Muscle of leg (tissue), 11 donors: Measurements from ENCODE around the gene PLD3. TPM values are rescaled to one million over a fixed set of nuclear protein-coding genes. Genes with fewer than 3 reads are reported as not detected.
"Not testable (repeated sequence)": the region's sequence is repeated elsewhere in the genome, so short reads cannot be mapped to it uniquely, and the experiment has no call there.

ENCODE experiments used
- DNase-seq: peaks from one replicate; pipeline ENCODE4 v3.0.0; 2013
- H3K27ac ChIP-seq: one replicate; pipeline ENCODE4 v1.5.1; 2013; ENCODE audit warnings: mild to moderate bottlenecking, low read length, control low read depth
- H3K27me3 ChIP-seq: one replicate; pipeline ENCODE4 v1.6.1; 2013; ENCODE audit warnings: low read length; ENCODE audit not compliant: control insufficient read depth, insufficient read depth
- H3K36me3 ChIP-seq: one replicate; pipeline ENCODE4 v1.6.1; 2013; ENCODE audit warnings: low read length; ENCODE audit not compliant: control insufficient read depth, insufficient read depth
- H3K4me1 ChIP-seq: one replicate; pipeline ENCODE4 v1.6.1; 2013; ENCODE audit warnings: low read length; ENCODE audit not compliant: control insufficient read depth, insufficient read depth
- H3K4me3 ChIP-seq: one replicate; pipeline ENCODE4 v1.5.1; 2013; ENCODE audit warnings: low read length, control low read depth
- H3K9me3 ChIP-seq: replicated peaks from 2 replicates; pipeline ENCODE4 v1.6.1; 2013; ENCODE audit warnings: low read depth, low read length; ENCODE audit not compliant: control insufficient read depth
- WGBS: methylation state at CpG from one replicate; pipeline ENCODE4 v1.1.5; 2013; ENCODE audit warnings: missing lambda C conversion rate; ENCODE audit not compliant: insufficient coverage; 5-methylcytosine and 5-hydroxymethylcytosine counted together
- polyA plus RNA-seq, 8 donors: library from polyadenylated mRNA; unstranded; fragments of 120-200 nt; gene quantifications; one replicate each; pipeline versions ENCODE4 v1.2.1 to v1.2.3, GENCODE V29; 2013; ENCODE audit warnings: inconsistent platforms in 1 of 8, low replicate concordance in 1 of 8; ENCODE audit not compliant: insufficient read length in 8 of 8, insufficient read depth in 1 of 8
- total RNA-seq: library from RNA; stranded (reverse); fragments of 120-200 nt; gene quantifications from one replicate; pipeline ENCODE4 v1.2.4, GENCODE V29; 2013

Gene PLD3
- total and polyA plus RNA-seq, 9 donors, result 193 to 271 (median 263) TPM

DNA sequence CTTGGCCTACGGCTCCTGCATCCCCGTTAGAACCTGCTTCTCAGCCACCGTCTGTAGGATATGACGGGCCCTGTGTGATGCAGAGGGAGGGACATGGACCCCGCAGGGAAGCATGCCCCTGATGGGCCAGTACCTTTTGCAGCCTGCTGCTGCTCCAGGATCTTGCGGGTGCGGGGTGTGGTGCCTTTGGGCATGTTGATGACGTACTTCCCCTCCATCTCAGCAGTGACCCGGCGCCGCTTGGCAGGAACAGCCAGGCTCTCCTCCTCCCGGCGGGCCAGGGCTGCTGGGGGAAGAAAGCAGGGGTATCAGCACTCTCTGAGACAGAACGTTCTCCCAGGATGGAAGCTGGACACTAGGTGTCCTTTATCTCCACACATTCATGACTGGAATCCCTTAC, 22.3 kb upstream of the PLD3 start:
- H3K4me3 ChIP-seq, result no peak overlapping the region
- no peak overlapping the region for H3K27ac ChIP-seq
- no peaks in the 10 kb centered on the region for H3K4me1 ChIP-seq
- no peak for DNase-seq
- no peaks in the 10 kb centered on the region for H3K9me3 ChIP-seq
- H3K36me3 ChIP-seq, result peaks cover 84% of the 10 kb centered on the region
- H3K27me3 ChIP-seq, result no peaks in the 10 kb centered on the region
- 87% methylated on average over 10 of the region's 14 CpGs for WGBS

DNA sequence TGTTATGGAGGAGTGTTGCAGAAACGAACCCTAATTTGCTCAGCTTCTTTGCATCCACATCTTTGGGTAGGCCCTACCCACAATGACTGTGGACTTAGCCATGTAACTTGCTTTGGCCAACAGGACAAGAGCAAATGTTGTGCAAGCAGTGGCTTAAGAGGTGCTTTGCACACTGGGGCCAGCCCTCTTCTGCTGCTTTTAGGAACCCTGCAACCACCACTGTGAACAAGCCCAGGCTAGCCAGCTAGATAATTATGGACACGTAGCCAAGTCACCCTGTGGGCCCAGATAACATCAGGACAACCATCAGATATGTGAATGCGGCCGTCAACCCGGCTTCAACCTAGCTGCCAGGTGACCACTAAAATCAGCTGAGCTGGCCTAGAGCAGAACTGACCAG, 17.4 kb upstream of the PLD3 start:
- H3K4me1 ChIP-seq, result no peaks in the 10 kb centered on the region
- DNase-seq, result no peak
- H3K27me3 ChIP-seq, result no peaks in the 10 kb centered on the region
- H3K9me3 ChIP-seq, result no peaks in the 10 kb centered on the region
- H3K27ac ChIP-seq, result no peak overlapping the region
- peaks cover 82% of the 10 kb centered on the region for H3K36me3 ChIP-seq
- no peak overlapping the region for H3K4me3 ChIP-seq
- whole genome bisulfite sequencing, result 98% methylated on average over 5 of the region's 5 CpGs

DNA sequence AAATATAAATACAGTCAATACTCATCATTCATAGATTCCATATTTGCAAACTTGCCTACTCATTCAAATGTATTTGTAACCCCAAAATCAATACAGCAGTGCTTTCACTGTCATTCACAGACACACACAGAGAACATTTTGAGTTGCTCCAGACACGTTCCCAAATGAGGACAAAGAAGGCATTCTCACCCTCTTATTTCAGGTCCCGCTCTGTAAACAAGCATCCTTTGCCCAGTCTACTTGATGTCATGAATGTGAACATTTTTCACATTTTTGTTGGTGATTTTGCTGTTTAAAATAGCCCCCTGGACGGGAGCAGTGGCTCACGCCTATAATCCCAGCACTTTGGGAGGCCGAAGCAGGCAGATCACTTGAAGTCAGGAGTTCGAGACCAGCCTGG, 15.8 kb upstream of the PLD3 start:
- 92% methylated on average over 2 of the region's 6 CpGs for WGBS
- no peaks in the 10 kb centered on the region for H3K27me3 ChIP-seq
- no peaks in the 10 kb centered on the region for H3K9me3 ChIP-seq
- peaks cover 74% of the 10 kb centered on the region for H3K36me3 ChIP-seq
- no peak overlapping the region for H3K27ac ChIP-seq
- DNase-seq, result no peak
- no peaks in the 10 kb centered on the region for H3K4me1 ChIP-seq
- no peak overlapping the region for H3K4me3 ChIP-seq

DNA sequence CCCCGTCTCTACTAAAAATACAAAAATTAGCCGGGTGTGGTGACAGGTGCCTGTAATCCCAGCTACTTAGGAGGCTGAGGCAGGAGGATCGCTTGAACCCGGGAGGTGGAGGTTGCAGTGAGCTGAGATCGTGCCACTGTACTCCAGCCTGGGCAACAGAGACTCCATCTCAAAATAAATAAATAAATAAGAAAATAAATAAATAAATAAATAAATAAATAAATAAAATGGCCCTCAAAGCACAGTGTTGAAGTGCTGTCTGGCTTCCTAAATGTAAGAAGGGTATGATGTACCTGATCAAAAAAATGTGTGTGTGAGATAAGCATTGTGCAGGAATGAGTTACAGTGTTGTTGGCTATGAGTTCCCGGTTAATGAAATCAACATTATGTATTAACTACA, 15.4 kb upstream of the PLD3 start:
- not testable (repeated sequence) for H3K4me3 ChIP-seq, H3K9me3 ChIP-seq, H3K27ac ChIP-seq, H3K27me3 ChIP-seq, DNase-seq, H3K4me1 ChIP-seq
- H3K36me3 ChIP-seq, result peaks cover 72% of the 10 kb centered on the region
- no CpG with 5 or more reads among the region's 6 CpGs for WGBS

DNA sequence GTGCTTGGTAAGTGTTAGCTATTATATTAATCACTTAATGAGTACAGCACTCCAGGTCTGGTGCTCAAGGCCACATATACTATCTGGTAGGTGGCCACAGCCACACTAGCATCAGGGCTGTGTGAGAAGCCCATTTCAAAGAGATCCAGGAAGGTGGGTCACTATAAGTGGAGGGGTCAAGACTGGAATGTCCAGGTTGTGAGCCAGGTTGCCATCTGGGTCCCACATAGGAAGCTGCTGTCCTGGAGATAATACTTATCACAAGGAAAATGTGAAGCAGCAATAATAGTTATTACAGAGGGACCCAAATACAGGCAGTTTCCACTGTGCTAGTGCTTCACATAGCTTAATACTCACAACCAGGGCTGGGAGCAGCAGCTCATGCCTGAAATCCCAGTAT, 13.4 kb upstream of the PLD3 start:
- Histone ChIP-seq H3K4me3 (no peak overlapping the region), H3K27ac (no peak overlapping the region), H3K4me1 (no peaks in the 10 kb centered on the region), H3K9me3 (no peaks in the 10 kb centered on the region), H3K36me3 (peaks cover 60% of the 10 kb centered on the region), H3K27me3 (no peaks in the 10 kb centered on the region)
- no peak for DNase-seq

DNA sequence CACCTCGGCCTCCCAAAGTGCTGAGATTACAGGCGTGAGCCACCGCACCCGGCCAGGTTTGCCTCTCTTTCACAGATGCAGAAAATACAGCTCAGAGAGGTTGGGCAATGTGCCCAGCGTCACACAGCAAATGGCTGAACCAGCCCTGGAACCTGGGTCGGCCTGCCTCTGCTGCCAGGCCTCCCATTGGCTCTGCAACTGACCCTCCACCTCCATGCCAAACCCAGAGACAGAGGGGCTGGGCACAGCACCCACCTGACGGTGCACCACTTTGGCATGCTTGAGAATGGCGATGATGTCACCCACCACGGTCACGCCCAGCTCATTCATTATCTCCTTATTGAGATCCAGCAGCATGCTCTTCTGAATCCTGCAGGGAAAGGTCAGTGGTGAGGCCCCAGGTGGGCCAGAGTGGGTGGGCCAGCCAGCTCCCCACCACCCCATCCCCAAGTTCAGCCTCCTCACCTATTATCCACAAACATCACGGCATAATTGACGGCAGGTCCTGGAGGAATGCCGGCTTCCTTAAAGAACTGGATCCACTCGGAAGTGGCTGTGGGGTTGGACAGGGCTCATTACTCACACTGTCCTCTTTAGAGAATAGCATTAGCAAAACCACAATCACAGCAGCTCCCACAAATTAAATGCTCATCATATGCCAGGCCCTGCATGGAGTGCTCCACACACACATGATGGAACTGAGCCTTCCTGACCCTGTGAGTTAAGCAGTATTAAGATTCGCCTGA, 12.5 kb upstream of the PLD3 start:
- no peak for DNase-seq
- Histone ChIP-seq H3K36me3 (peaks cover 53% of the 10 kb centered on the region), H3K27ac (no peak overlapping the region), H3K4me1 (peaks cover 4% of the 10 kb centered on the region), H3K4me3 (no peak overlapping the region), H3K9me3 (no peaks in the 10 kb centered on the region), H3K27me3 (no peaks in the 10 kb centered on the region)
- 87% methylated on average over 11 of the region's 15 CpGs for WGBS

DNA sequence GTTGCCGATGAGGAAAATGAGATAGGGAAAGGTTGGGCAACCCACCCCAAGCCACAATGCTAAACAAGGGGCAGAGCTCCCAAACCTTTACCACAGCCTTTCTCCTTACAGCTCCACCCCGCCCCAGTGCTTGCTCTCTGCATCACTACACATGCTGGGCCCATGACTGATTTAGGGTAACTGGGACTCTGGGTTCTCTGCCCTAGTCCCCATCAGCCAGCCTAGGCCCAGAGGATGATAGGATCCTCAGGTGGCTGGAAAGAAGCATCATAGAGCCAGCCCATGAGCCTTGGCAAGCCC, 11.9 kb upstream of the PLD3 start:
- no peaks in the 10 kb centered on the region for H3K9me3 ChIP-seq
- peaks cover 50% of the 10 kb centered on the region for H3K36me3 ChIP-seq
- 80% methylated on average over 1 of the region's 2 CpGs for WGBS
- no peaks in the 10 kb centered on the region for H3K27me3 ChIP-seq
- H3K4me1 ChIP-seq, result peaks cover 4% of the 10 kb centered on the region
- H3K4me3 ChIP-seq, result no peak overlapping the region
- no peak overlapping the region for H3K27ac ChIP-seq
- no peak for DNase-seq

DNA sequence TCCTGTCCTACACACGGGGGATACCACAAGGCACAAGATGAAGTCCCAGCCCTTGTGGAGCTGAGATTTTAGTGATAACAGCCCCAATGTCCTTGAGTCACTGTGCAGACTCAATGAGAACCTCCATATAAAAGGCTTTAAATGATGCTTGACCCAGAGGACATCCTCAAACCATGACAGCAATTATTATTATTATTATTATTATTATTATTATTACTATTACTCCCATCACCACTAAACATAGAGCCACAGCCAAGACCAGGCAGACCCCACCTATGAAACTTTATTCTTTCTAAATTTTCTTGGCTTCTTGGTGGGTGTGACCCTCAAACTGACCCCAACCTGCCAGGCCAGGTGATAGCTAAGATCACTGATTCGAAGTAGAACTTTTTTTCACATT, 11.4 kb upstream of the PLD3 start:
- no peaks in the 10 kb centered on the region for H3K27me3 ChIP-seq
- WGBS, result 100% methylated on average over 1 of the region's 2 CpGs
- H3K27ac ChIP-seq, result no peak overlapping the region
- no peak overlapping the region for H3K4me3 ChIP-seq
- no peak for DNase-seq
- H3K36me3 ChIP-seq, result peaks cover 44% of the 10 kb centered on the region
- peaks cover 9% of the 10 kb centered on the region for H3K4me1 ChIP-seq
- H3K9me3 ChIP-seq, result no peaks in the 10 kb centered on the region

DNA sequence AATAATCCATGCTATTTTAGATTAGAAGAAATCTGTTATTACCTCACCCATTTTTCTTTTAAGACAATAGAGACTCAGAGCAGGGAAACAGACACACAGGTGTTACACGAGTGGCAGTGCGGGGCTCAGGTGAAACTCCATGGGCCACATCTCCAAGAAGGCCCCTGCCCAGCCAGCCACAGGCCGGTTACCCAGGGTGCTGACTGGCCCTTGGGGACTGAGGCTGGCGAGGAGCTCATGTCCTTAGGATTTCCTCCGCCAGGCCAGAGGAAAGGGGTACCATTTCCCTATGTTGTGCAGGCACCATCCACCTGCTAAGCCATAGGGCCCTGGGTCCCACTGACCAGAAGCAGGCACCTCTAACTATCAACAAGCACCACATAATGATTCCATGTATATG, 10.9 kb upstream of the PLD3 start:
- H3K9me3 ChIP-seq, result no peaks in the 10 kb centered on the region
- peaks cover 14% of the 10 kb centered on the region for H3K4me1 ChIP-seq
- H3K27ac ChIP-seq, result no peak overlapping the region
- peaks cover 42% of the 10 kb centered on the region for H3K36me3 ChIP-seq
- no peak for DNase-seq
- H3K4me3 ChIP-seq, result no peak overlapping the region
- no peaks in the 10 kb centered on the region for H3K27me3 ChIP-seq
- 100% methylated on average over 2 of the region's 5 CpGs for WGBS

DNA sequence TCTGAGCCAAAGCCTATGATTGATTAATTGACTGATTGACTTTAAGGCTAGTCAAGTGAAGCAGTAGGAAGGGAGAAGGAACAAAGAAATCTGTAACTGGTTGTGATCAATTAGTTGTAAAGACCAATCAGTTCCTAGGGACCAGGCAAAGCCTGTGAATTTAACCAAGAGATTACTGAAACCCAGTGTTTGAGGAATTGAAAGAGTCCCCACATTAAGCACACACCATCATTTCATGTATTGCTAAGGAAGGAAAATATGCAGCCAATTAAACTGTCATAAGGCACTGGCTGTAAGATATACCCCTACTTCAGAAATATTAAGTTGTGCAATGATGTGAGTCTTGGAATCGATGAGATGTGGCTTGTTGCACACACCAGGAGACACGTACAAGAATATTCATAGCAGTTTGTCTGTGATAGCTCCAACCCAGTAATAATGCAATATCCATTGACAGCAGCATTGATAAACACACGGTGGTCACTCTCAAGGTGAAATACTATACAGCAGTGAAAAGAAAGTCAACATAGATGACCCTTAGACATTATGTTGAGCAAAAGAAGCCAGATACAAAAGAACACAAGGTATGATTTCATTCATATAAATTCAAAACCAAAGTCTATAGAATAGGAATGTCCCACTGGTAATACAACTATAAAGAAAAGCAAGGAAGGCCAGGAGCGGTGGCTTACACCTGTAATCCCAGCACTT, 9.3 kb upstream of the PLD3 start:
- Histone ChIP-seq H3K9me3 (no peaks in the 10 kb centered on the region), H3K27ac (no peak overlapping the region)
- no CpG with 5 or more reads among the region's 4 CpGs for WGBS

More for the DNA sequence above, 9.3 kb upstream of the PLD3 start:
- peaks cover 31% of the 10 kb centered on the region for H3K36me3 ChIP-seq
- H3K4me1 ChIP-seq, result peaks cover 24% of the 10 kb centered on the region
- no peak for DNase-seq
- no peak overlapping the region for H3K4me3 ChIP-seq
- H3K27me3 ChIP-seq, result no peaks in the 10 kb centered on the region
